T follicular helper cell (primary cell): ENCODE measurements around the gene SH3BP5.

Experiments used
- DNase-seq: peaks from one replicate; pipeline ENCODE4 v3.0.0-alpha.2; 2020; ENCODE audit warnings: low read depth

Gene SH3BP5

GRCh38 chr3:15273227-15273626, 59.2 kb downstream of the SH3BP5 start:
- DNase-seq, result no peak

- no peak for DNase-seq
Measured at GRCh38 chr3:15272426-15273196, 59.8 kb downstream of the SH3BP5 start.

GRCh38 chr3:15271785-15272381, 60.5 kb downstream of the SH3BP5 start:
- DNase-seq, result peak; percentile 76

GRCh38 chr3:15271030-15271429, 61.4 kb downstream of the SH3BP5 start:
- no peak for DNase-seq

GRCh38 chr3:15269091-15269989, 63.0 kb downstream of the SH3BP5 start:
- peak; percentile 79 for DNase-seq

- DNase-seq, result peak; percentile 79
Measured at GRCh38 chr3:15268033-15268631, 64.3 kb downstream of the SH3BP5 start.

GRCh38 chr3:15267502-15267901, 64.9 kb downstream of the SH3BP5 start:
- no peak for DNase-seq

- no peak for DNase-seq
Measured at GRCh38 chr3:15266510-15267376, 65.6 kb downstream of the SH3BP5 start.

GRCh38 chr3:15265655-15266509, 66.5 kb downstream of the SH3BP5 start:
- no peak for DNase-seq

- DNase-seq, result no peak
Measured at GRCh38 chr3:15264486-15264885, 67.9 kb downstream of the SH3BP5 start.

GRCh38 chr3:15263926-15264325, 68.5 kb downstream of the SH3BP5 start:
- no peak for DNase-seq

- DNase-seq, result no peak
Measured at GRCh38 chr3:15263120-15263519, 69.3 kb downstream of the SH3BP5 start.

GRCh38 chr3:15262021-15262420, 70.4 kb downstream of the SH3BP5 start:
- no peak for DNase-seq

GRCh38 chr3:15261274-15261673, 71.1 kb downstream of the SH3BP5 start:
- DNase-seq, result no peak

- no peak for DNase-seq
Measured at GRCh38 chr3:15260531-15260930, 71.9 kb downstream of the SH3BP5 start.

GRCh38 chr3:15258720-15259119, 73.7 kb downstream of the SH3BP5 start:
- DNase-seq, result no peak

GRCh38 chr3:15256861-15257341, 75.5 kb downstream of the SH3BP5 start:
- no peak for DNase-seq

GRCh38 chr3:15255215-15255614, 77.2 kb downstream of the SH3BP5 start:
- no peak for DNase-seq

GRCh38 chr3:15253023-15253697, 79.2 kb downstream of the SH3BP5 start:
- DNase-seq, result no peak

- DNase-seq, result no peak
Measured at GRCh38 chr3:15246186-15246585, 86.2 kb downstream of the SH3BP5 start.
